ENCODE measurements around the gene CEP295NL.

GRCh38 chr17:78855561-78856165 lies 47.3 kb downstream of the CEP295NL start:
- TF ChIP-seq CTCF (IDR thresholded peaks at IDR 0.05) (no peak), POLR2A (IDR thresholded peaks at IDR 0.05) (no peak)

Measured in gastroesophageal sphincter (tissue), 3 donors.